WTC11 (cell line): ENCODE data around the gene TP73. TPM values are rescaled to one million over a fixed set of nuclear protein-coding genes. Genes with fewer than 3 reads are reported as not detected.

Source experiments
- ATAC-seq: fragments of 200-7000 bp; cut with Tn5 transposase; 2 replicates; pipeline ENCODE4 v1.10.0; 2021; ENCODE audit warnings: mild to moderate bottlenecking, moderate library complexity
- CTCF ChIA-PET: fragments of 300-600 bp; sonication (Branson Sonifier 250); formaldehyde crosslinking; loops from one replicate; lab custom pipeline; 2021; ENCODE audit warnings: antibody characterized with exemption; lab: Charles Lee
- POLR2A ChIA-PET: fragments of 350-600 bp; sonication (Branson Sonifier 250); formaldehyde crosslinking; loops from one replicate; lab custom pipeline; 2021; ENCODE audit warnings: antibody characterized with exemption; lab: Charles Lee
- DNase-seq: peaks from one replicate; pipeline ENCODE4 v3.0.0; 2021; ENCODE audit warnings: low spot score
- H3K27ac Mint-ChIP-seq: 2 replicates; pipeline ENCODE4 v1.8.0; 2021; ENCODE audit warnings: mixed read lengths
- H3K27me3 Mint-ChIP-seq: 2 replicates; pipeline ENCODE4 v1.8.0; 2021; ENCODE audit warnings: low read depth, mild to moderate bottlenecking, moderate library complexity, mixed read lengths
- H3K36me3 Mint-ChIP-seq: 2 replicates; pipeline ENCODE4 v1.8.0; 2021; ENCODE audit warnings: mixed read lengths
- H3K4me1 Mint-ChIP-seq: 2 replicates; pipeline ENCODE4 v1.8.0; 2022; ENCODE audit warnings: mixed read lengths
- H3K4me3 Mint-ChIP-seq: 2 replicates; pipeline ENCODE4 v1.8.0; 2021; ENCODE audit warnings: mild to moderate bottlenecking, moderate library complexity, mixed read lengths
- H3K9me3 Mint-ChIP-seq: 2 replicates; pipeline ENCODE4 v1.8.0; 2021; ENCODE audit warnings: mixed read lengths
- AFF4 ChIP-seq: sonication (generic); formaldehyde crosslinking; IDR thresholded peaks from 2 replicates; pipeline ENCODE4 v1.8.1; 2023; ENCODE audit warnings: mild to moderate bottlenecking, missing genetic modification reagents, borderline replicate concordance
- ARID4B ChIP-seq: sonication (generic); formaldehyde crosslinking; IDR thresholded peaks from 2 replicates; pipeline ENCODE4 v1.8.0; 2023; ENCODE audit warnings: missing genetic modification reagents, mild to moderate bottlenecking, borderline replicate concordance
- CREB1 ChIP-seq: sonication (generic); formaldehyde crosslinking; IDR thresholded peaks from 2 replicates; pipeline ENCODE4 v1.8.0; 2023; ENCODE audit warnings: mild to moderate bottlenecking, missing genetic modification reagents
- E2F4 ChIP-seq: sonication (generic); formaldehyde crosslinking; IDR thresholded peaks from 2 replicates; pipeline ENCODE4 v1.8.1; 2022; ENCODE audit warnings: low read depth, mild to moderate bottlenecking, moderate library complexity, missing genetic modification reagents, borderline replicate concordance
- FOXP4 ChIP-seq: sonication (generic); formaldehyde crosslinking; IDR thresholded peaks from 2 replicates; pipeline ENCODE4 v1.8.0; 2022; ENCODE audit warnings: mild to moderate bottlenecking, missing genetic modification reagents
- JUN ChIP-seq: sonication (generic); formaldehyde crosslinking; IDR thresholded peaks from 2 replicates; pipeline ENCODE4 v1.8.0; 2023; ENCODE audit warnings: mild to moderate bottlenecking, missing genetic modification reagents
- PRDM15 ChIP-seq: sonication (generic); formaldehyde crosslinking; IDR thresholded peaks from 2 replicates; pipeline ENCODE4 v1.8.0; 2022; ENCODE audit warnings: missing genetic modification reagents
- PREB ChIP-seq: sonication (generic); formaldehyde crosslinking; IDR thresholded peaks from 2 replicates; pipeline ENCODE4 v1.8.1; 2022; ENCODE audit warnings: mild to moderate bottlenecking, missing genetic modification reagents, moderate library complexity, borderline replicate concordance
- SMAD4 ChIP-seq: sonication (generic); formaldehyde crosslinking; IDR thresholded peaks from 2 replicates; pipeline ENCODE4 v1.8.0; 2022; ENCODE audit warnings: mild to moderate bottlenecking, missing genetic modification reagents
- SP1 ChIP-seq: sonication (generic); formaldehyde crosslinking; conservative IDR thresholded peaks from 2 replicates; pipeline ENCODE4 v1.8.1; 2022; ENCODE audit warnings: missing genetic modification reagents
- ZMAT4 ChIP-seq: fragments of 250-450 bp; sonication (Bioruptor Pico); IDR thresholded peaks from 2 replicates; pipeline ENCODE4 v1.9.0; 2021; ENCODE audit warnings: mild to moderate bottlenecking
- total RNA-seq: library from RNA; stranded (reverse); gene quantifications from 3 replicates; pipeline ENCODE4 v1.2.3, GENCODE V29; 2021

Gene TP73
- total RNA-seq, 1 experiment from 2014 or later = 5.7 TPM

- ChIA-PET POLR2A (no interaction called here), CTCF (interaction anchor here (1.1 to 1.4 kb wide), 3 partner anchors 8 to 39 kb away, joined by 3 to 8 read pairs (median 4); no protein-coding TSS in a partner anchor)
- ATAC-seq = no peak
- Mint-ChIP-seq H3K27me3 (peaks cover 38% of the 10 kb centered on the region), H3K4me3 (no peak overlapping the region), H3K4me1 (0 out of 2 replicates have a peak, but pooled peaks cover 8% of the 10 kb centered on the region), H3K9me3 (peaks cover 28% of the 10 kb centered on the region), H3K36me3 (peaks cover 5% of the 10 kb centered on the region; the same call in 1 of the 2 replicates), H3K27ac (no peak overlapping the region; the same call in 1 of the 2 replicates)
- DNase-seq = no peak
- TF ChIP-seq SP1 (CRISPR knock-in tag) (no peak), E2F4 (CRISPR knock-in tag) (no peak), CREB1 (CRISPR knock-in tag) (no peak)
Measured at GRCh38 chr1:3763351-3764125, 111.2 kb downstream of the TP73 start.

- Mint-ChIP-seq H3K27me3 (peaks cover 18% of the 10 kb centered on the region), H3K9me3 (peaks cover 21% of the 10 kb centered on the region; the same call in 1 of the 2 replicates), H3K36me3 (peaks cover 5% of the 10 kb centered on the region; the same call in 1 of the 2 replicates), H3K27ac (no peak overlapping the region), H3K4me1 (peaks cover 16% of the 10 kb centered on the region), H3K4me3 (no peak overlapping the region)
- CTCF ChIA-PET = interaction anchor here (0.6 to 1.6 kb wide), 4 partner anchors 8 to 342 kb away, joined by 3 to 11 read pairs (median 4); no protein-coding TSS in a partner anchor
- DNase-seq = no peak
- no peak for ATAC-seq
- POLR2A ChIA-PET = interaction anchor here (0.6 to 0.7 kb wide), 3 partner anchors 17 to 853 kb away, joined by 4 to 7 read pairs (median 5); no protein-coding TSS in a partner anchor
- TF ChIP-seq SMAD4 (CRISPR knock-in tag) (no peak), PRDM15 (CRISPR knock-in tag) (no peak), AFF4 (CRISPR knock-in tag) (no peak), ZMAT4 (no peak), ARID4B (CRISPR knock-in tag) (no peak), PREB (CRISPR knock-in tag) (no peak), JUN (no peak), E2F4 (CRISPR knock-in tag) (no peak), SP1 (CRISPR knock-in tag) (no peak), FOXP4 (CRISPR knock-in tag) (no peak)
Measured at GRCh38 chr1:3767328-3767925, 115.1 kb downstream of the TP73 start.
